GM23338 (cell line): ENCODE measurements around the gene ULK4. TPM values are rescaled to one million over a fixed set of nuclear protein-coding genes. Genes with fewer than 3 reads are reported as not detected.

Source experiments
- ATAC-seq: fragments of 200-7000 bp; cut with Tn5 transposase; 3 replicates; pipeline ENCODE4 v1.9.1; 2020
- DNase-seq: peaks from one replicate; pipeline ENCODE4 v3.0.0-alpha.2; 2015; ENCODE audit warnings: low spot score
- H2AFZ ChIP-seq: fragments of 200-600 bp; sonication (generic); 2 replicates; pipeline ENCODE4 v1.8.0; 2016; ENCODE audit warnings: antibody characterized with exemption, mild to moderate bottlenecking, moderate library complexity
- H3F3A ChIP-seq: fragments of 200-600 bp; sonication (generic); replicated peaks from 2 replicates; pipeline ENCODE4 v1.8.0; 2017; ENCODE audit warnings: antibody characterized with exemption, mixed run types, low read depth
- H3K27ac ChIP-seq: fragments of 200-600 bp; sonication (generic); 2 replicates; pipeline ENCODE4 v1.6.1; 2016; ENCODE audit warnings: low read depth
- H3K27me3 ChIP-seq: fragments of 200-600 bp; sonication (generic); 2 replicates; pipeline ENCODE4 v1.8.0; 2016; ENCODE audit warnings: mild to moderate bottlenecking, mixed run types, moderate library complexity; ENCODE audit not compliant: insufficient read depth
- H3K36me3 ChIP-seq: fragments of 200-600 bp; sonication (generic); 2 replicates; pipeline ENCODE4 v1.8.0; 2016; ENCODE audit warnings: mild to moderate bottlenecking; ENCODE audit not compliant: insufficient read depth
- H3K4me1 ChIP-seq: fragments of 200-600 bp; sonication (generic); 2 replicates; pipeline ENCODE4 v1.8.0; 2016; ENCODE audit warnings: mild to moderate bottlenecking, moderate library complexity; ENCODE audit not compliant: insufficient read depth
- H3K4me2 ChIP-seq: fragments of 200-600 bp; sonication (generic); 2 replicates; pipeline ENCODE4 v1.7.1; 2017; ENCODE audit warnings: mixed run types
- H3K4me3 ChIP-seq: fragments of 200-600 bp; sonication (generic); 2 replicates; pipeline ENCODE4 v1.6.1; 2016; ENCODE audit warnings: mixed run types
- H3K79me2 ChIP-seq: fragments of 200-600 bp; sonication (generic); replicated peaks from 2 replicates; pipeline ENCODE4 v1.8.0; 2017; ENCODE audit warnings: mild to moderate bottlenecking; ENCODE audit not compliant: insufficient read depth
- H3K9me2 ChIP-seq: fragments of 200-600 bp; sonication (generic); 2 replicates; pipeline ENCODE4 v1.8.0; 2017; ENCODE audit not compliant: insufficient read depth
- H4K20me1 ChIP-seq: fragments of 200-600 bp; sonication (generic); replicated peaks from 2 replicates; pipeline ENCODE4 v1.8.0; 2017; ENCODE audit warnings: mild to moderate bottlenecking; ENCODE audit not compliant: insufficient read depth
- H3K27ac Mint-ChIP-seq: 2 replicates; pipeline ENCODE4 v1.8.0; 2020; ENCODE audit warnings: inconsistent platforms, mild to moderate bottlenecking, moderate library complexity, mixed read lengths
- H3K27me3 Mint-ChIP-seq: 3 replicates; pipeline ENCODE4 v1.8.0; 2022; ENCODE audit warnings: low read depth, mild to moderate bottlenecking, moderate library complexity, mixed read lengths, inconsistent platforms; ENCODE audit not compliant: insufficient read depth, poor library complexity
- H3K36me3 Mint-ChIP-seq: 3 replicates; pipeline ENCODE4 v1.8.0; 2021; ENCODE audit warnings: low read depth, mild to moderate bottlenecking, inconsistent platforms, moderate library complexity, mixed read lengths
- H3K4me1 Mint-ChIP-seq: 3 replicates; pipeline ENCODE4 v1.8.0; 2020; ENCODE audit warnings: mild to moderate bottlenecking, inconsistent platforms, mixed read lengths
- H3K4me3 Mint-ChIP-seq: 3 replicates; pipeline ENCODE4 v1.8.0; 2021; ENCODE audit warnings: moderate library complexity, mild to moderate bottlenecking, inconsistent platforms, mixed read lengths
- H3K9me3 Mint-ChIP-seq: 3 replicates; pipeline ENCODE4 v1.8.0; 2020; ENCODE audit warnings: moderate library complexity, mild to moderate bottlenecking, inconsistent platforms, mixed read lengths
- CREB1 ChIP-seq: fragments of 250-450 bp; sonication (Bioruptor Pico); IDR thresholded peaks from 2 replicates; pipeline ENCODE4 v1.5.0; 2020; ENCODE audit warnings: low read depth, mild to moderate bottlenecking, moderate library complexity
- EZH2phosphoT487 ChIP-seq: fragments of 200-600 bp; sonication (generic); IDR thresholded peaks from one replicate; pipeline ENCODE4 v1.8.1; 2018; ENCODE audit warnings: antibody characterized with exemption; ENCODE audit not compliant: unreplicated experiment
- JUNB ChIP-seq: IDR thresholded peaks from one replicate; pipeline ENCODE4 v1.6.1; 2016; ENCODE audit warnings: antibody characterized with exemption; ENCODE audit not compliant: unreplicated experiment
- POLR2AphosphoS5 ChIP-seq: IDR thresholded peaks from 2 replicates; pipeline ENCODE4 v1.6.1; 2016; ENCODE audit warnings: antibody characterized with exemption, low read depth
- polyA plus RNA-seq: library from polyadenylated mRNA; unstranded; fragments of >200 nt; fragmentation: Nextera tagmentation; extraction: Ambion mirVana; gene quantifications from 2 replicates; pipeline ENCODE4 v1.2.1, GENCODE V29; 2016
- total RNA-seq: library from RNA; depleted of rRNA; stranded (reverse); fragments of >200 nt; shearing (Covaris generic); gene quantifications from 2 replicates; pipeline ENCODE4 v1.2.3, GENCODE V29; 2014
- TF ChIP-seq, protein P1 (sequence below): IDR thresholded peaks from one replicate; pipeline ENCODE4 v1.6.1; 2018; ENCODE audit warnings: antibody characterized with exemption; ENCODE audit not compliant: unreplicated experiment
- TF ChIP-seq, protein P2 (sequence below): fragments of 250-450 bp; sonication (Bioruptor Pico); IDR thresholded peaks from 2 replicates; pipeline ENCODE4 v1.5.0; 2020; ENCODE audit warnings: mild to moderate bottlenecking, moderate library complexity

The ULK4 gene
- total and polyA plus RNA-seq, 2 experiments from 2014 or later = 20.8 to 41.4 TPM

DNA sequence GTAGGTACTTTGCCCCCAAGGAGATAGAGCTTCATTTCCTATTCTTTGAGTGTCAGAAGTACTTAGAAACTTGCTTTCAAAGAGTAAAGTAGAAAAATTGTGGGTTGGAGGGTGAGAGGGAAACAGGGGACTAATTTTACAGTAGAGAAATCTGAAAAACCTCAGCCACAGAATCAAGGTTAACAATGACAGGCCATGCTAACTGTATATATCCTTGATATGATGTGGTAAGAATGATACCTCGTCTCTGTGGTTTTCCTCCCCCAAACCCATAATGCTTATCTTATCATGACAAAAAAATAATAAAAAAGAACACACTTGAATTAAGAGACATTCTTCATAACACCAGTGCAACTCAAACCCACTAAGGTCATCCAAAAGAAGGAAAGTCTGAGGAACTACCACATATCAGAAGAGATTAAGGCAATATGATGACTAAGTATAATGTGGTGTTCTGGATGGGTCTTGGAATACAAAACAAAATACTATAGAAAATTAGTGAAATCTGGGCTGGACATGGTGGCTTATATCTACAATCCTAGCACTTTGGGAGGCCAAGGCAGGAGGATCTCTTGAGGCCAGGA is 360.4 kb downstream of the ULK4 start:
- H3K4me3 Mint-ChIP-seq = no peak overlapping the region
- Histone ChIP-seq H3K27me3 (no peaks in the 10 kb centered on the region), H3F3A (no peaks in the 10 kb centered on the region), H3K36me3 (no peaks in the 10 kb centered on the region), H3K4me3 (no peak overlapping the region), H3K9me2 (peaks cover under 1% of the 10 kb centered on the region), H3K27ac (no peak overlapping the region), H3K4me2 (no peak overlapping the region), H3K4me1 (no peaks in the 10 kb centered on the region), H2AFZ (no peak overlapping the region), H3K79me2 (no peaks in the 10 kb centered on the region), H4K20me1 (no peaks in the 10 kb centered on the region)
- H3K9me3 Mint-ChIP-seq = no peaks in the 10 kb centered on the region
- ATAC-seq (no peak), DNase-seq (no peak)
- H3K27ac Mint-ChIP-seq = no peak overlapping the region
- H3K27me3 Mint-ChIP-seq = peaks cover 2% of the 10 kb centered on the region
- TF ChIP-seq, protein P1, sequence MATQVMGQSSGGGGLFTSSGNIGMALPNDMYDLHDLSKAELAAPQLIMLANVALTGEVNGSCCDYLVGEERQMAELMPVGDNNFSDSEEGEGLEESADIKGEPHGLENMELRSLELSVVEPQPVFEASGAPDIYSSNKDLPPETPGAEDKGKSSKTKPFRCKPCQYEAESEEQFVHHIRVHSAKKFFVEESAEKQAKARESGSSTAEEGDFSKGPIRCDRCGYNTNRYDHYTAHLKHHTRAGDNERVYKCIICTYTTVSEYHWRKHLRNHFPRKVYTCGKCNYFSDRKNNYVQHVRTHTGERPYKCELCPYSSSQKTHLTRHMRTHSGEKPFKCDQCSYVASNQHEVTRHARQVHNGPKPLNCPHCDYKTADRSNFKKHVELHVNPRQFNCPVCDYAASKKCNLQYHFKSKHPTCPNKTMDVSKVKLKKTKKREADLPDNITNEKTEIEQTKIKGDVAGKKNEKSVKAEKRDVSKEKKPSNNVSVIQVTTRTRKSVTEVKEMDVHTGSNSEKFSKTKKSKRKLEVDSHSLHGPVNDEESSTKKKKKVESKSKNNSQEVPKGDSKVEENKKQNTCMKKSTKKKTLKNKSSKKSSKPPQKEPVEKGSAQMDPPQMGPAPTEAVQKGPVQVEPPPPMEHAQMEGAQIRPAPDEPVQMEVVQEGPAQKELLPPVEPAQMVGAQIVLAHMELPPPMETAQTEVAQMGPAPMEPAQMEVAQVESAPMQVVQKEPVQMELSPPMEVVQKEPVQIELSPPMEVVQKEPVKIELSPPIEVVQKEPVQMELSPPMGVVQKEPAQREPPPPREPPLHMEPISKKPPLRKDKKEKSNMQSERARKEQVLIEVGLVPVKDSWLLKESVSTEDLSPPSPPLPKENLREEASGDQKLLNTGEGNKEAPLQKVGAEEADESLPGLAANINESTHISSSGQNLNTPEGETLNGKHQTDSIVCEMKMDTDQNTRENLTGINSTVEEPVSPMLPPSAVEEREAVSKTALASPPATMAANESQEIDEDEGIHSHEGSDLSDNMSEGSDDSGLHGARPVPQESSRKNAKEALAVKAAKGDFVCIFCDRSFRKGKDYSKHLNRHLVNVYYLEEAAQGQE = no peak
- TF ChIP-seq JUNB = no peak
- TF ChIP-seq, protein P2, sequence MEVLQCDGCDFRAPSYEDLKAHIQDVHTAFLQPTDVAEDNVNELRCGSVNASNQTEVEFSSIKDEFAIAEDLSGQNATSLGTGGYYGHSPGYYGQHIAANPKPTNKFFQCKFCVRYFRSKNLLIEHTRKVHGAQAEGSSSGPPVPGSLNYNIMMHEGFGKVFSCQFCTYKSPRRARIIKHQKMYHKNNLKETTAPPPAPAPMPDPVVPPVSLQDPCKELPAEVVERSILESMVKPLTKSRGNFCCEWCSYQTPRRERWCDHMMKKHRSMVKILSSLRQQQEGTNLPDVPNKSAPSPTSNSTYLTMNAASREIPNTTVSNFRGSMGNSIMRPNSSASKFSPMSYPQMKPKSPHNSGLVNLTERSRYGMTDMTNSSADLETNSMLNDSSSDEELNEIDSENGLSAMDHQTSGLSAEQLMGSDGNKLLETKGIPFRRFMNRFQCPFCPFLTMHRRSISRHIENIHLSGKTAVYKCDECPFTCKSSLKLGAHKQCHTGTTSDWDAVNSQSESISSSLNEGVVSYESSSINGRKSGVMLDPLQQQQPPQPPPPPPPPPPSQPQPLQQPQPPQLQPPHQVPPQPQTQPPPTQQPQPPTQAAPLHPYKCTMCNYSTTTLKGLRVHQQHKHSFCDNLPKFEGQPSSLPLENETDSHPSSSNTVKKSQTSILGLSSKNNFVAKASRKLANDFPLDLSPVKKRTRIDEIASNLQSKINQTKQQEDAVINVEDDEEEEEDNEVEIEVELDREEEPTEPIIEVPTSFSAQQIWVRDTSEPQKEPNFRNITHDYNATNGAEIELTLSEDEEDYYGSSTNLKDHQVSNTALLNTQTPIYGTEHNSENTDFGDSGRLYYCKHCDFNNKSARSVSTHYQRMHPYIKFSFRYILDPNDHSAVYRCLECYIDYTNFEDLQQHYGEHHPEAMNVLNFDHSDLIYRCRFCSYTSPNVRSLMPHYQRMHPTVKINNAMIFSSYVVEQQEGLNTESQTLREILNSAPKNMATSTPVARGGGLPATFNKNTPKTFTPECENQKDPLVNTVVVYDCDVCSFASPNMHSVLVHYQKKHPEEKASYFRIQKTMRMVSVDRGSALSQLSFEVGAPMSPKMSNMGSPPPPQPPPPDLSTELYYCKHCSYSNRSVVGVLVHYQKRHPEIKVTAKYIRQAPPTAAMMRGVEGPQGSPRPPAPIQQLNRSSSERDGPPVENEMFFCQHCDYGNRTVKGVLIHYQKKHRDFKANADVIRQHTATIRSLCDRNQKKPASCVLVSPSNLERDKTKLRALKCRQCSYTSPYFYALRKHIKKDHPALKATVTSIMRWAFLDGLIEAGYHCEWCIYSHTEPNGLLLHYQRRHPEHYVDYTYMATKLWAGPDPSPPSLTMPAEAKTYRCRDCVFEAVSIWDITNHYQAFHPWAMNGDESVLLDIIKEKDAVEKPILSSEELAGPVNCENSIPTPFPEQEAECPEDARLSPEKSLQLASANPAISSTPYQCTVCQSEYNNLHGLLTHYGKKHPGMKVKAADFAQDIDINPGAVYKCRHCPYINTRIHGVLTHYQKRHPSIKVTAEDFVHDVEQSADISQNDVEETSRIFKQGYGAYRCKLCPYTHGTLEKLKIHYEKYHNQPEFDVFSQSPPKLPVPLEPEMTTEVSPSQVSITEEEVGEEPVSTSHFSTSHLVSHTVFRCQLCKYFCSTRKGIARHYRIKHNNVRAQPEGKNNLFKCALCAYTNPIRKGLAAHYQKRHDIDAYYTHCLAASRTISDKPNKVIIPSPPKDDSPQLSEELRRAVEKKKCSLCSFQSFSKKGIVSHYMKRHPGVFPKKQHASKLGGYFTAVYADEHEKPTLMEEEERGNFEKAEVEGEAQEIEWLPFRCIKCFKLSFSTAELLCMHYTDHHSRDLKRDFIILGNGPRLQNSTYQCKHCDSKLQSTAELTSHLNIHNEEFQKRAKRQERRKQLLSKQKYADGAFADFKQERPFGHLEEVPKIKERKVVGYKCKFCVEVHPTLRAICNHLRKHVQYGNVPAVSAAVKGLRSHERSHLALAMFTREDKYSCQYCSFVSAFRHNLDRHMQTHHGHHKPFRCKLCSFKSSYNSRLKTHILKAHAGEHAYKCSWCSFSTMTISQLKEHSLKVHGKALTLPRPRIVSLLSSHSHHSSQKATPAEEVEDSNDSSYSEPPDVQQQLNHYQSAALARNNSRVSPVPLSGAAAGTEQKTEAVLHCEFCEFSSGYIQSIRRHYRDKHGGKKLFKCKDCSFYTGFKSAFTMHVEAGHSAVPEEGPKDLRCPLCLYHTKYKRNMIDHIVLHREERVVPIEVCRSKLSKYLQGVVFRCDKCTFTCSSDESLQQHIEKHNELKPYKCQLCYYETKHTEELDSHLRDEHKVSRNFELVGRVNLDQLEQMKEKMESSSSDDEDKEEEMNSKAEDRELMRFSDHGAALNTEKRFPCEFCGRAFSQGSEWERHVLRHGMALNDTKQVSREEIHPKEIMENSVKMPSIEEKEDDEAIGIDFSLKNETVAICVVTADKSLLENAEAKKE (CRISPR knock-in tag) = no peak
- no peak for TF ChIP-seq EZH2phosphoT487
- no peak for TF ChIP-seq POLR2AphosphoS5
- no peak for TF ChIP-seq CREB1 (CRISPR knock-in tag)
- H3K4me1 Mint-ChIP-seq = no peaks in the 10 kb centered on the region
- H3K36me3 Mint-ChIP-seq = no peaks in the 10 kb centered on the region
